A549 (cell line): ENCODE data around the gene PRRT3. TPM values are rescaled to one million over a fixed set of nuclear protein-coding genes. Genes with fewer than 3 reads are reported as not detected.
A peak's percentile ranks its signal among the peaks of the same experiment; 100 is the strongest.

Experiments
- ATAC-seq, 2 experiments: fragments of 200-7000 bp in 1 of 2; fragments of >200 bp in 1 of 2; cut with Nextera tagmentation in 1 of 2; cut with Tn5 transposase in 1 of 2; 3 replicates each; pipeline versions ENCODE4 v1.8.0 to v1.9.1; 2018 to 2020; ENCODE audit warnings: mild to moderate bottlenecking in 1 of 2, moderate library complexity in 1 of 2
- CTCF ChIA-PET: fragments of 300-600 bp; sonication (Branson Sonifier 250); formaldehyde crosslinking; extraction: SDS; loops from one replicate; lab custom pipeline; 2021; ENCODE audit warnings: antibody characterized with exemption, inconsistent platforms; lab: Yijun Ruan, JAX
- POLR2A ChIA-PET: fragments of 350-600 bp; formaldehyde crosslinking; extraction: SDS; loops from one replicate; lab custom pipeline; 2021; ENCODE audit warnings: antibody characterized with exemption, inconsistent platforms; lab: Yijun Ruan, JAX
- DNase-seq, 2 experiments: peaks; one replicate each; pipeline versions ENCODE4 v3.0.0 to v3.0.0-alpha.2; 2011 to 2016; ENCODE audit warnings: low read depth in 1 of 2, low spot score in 1 of 2
- FAIRE-seq: peaks from 2 replicates; lab custom pipeline; 2011; peaks lifted over from hg19 to GRCh38; lab: Jason Lieb, UNC
- H3K27ac ChIP-seq, 2 experiments: fragments of >200 bp; sonication (Bioruptor Twin); formaldehyde crosslinking; 3 replicates each; pipeline ENCODE4 v1.5.1; 2016 to 2017
- H3K4me1 ChIP-seq: fragments of >200 bp; sonication (Bioruptor Twin); formaldehyde crosslinking; 3 replicates; pipeline ENCODE4 v1.6.1; 2016
- H3K4me2 ChIP-seq: fragments of >200 bp; sonication (Bioruptor Twin); formaldehyde crosslinking; 3 replicates; pipeline ENCODE4 v1.6.1; 2016
- H3K4me3 ChIP-seq: fragments of >200 bp; sonication (Bioruptor Twin); formaldehyde crosslinking; 3 replicates; pipeline ENCODE4 v1.5.1; 2016
- H3K9me3 ChIP-seq: fragments of >200 bp; sonication (Bioruptor Twin); formaldehyde crosslinking; 3 replicates; pipeline ENCODE4 v1.6.1; 2016
- CBX8 ChIP-seq: fragments of 200-600 bp; sonication (generic); IDR thresholded peaks from 2 replicates; pipeline ENCODE4 v1.6.1; 2016
- FOSB ChIP-seq: fragments of 250-450 bp; sonication (Bioruptor Pico); IDR thresholded peaks from 2 replicates; pipeline ENCODE4 v1.5.0; 2020; ENCODE audit warnings: mild to moderate bottlenecking, moderate library complexity
- FOXS1 ChIP-seq: fragments of 250-450 bp; sonication (Bioruptor Pico); IDR thresholded peaks from 2 replicates; pipeline ENCODE4 v1.5.0; 2020; ENCODE audit warnings: mild to moderate bottlenecking, moderate library complexity
- GATA3 ChIP-seq: IDR thresholded peaks from 2 replicates; pipeline ENCODE4 v1.6.1; 2012; ENCODE audit warnings: borderline replicate concordance
- HOXB13 ChIP-seq: fragments of 250-450 bp; sonication (Bioruptor Pico); IDR thresholded peaks from 2 replicates; pipeline ENCODE4 v1.5.0; 2020; ENCODE audit warnings: low read depth, mild to moderate bottlenecking, moderate library complexity
- KDM1A ChIP-seq: fragments of 200-600 bp; sonication (generic); IDR thresholded peaks from 2 replicates; pipeline ENCODE4 v1.6.1; 2016; ENCODE audit warnings: low read depth, mild to moderate bottlenecking
- KDM5A ChIP-seq: fragments of 200-600 bp; sonication (generic); IDR thresholded peaks from 2 replicates; pipeline ENCODE4 v1.6.1; 2016; ENCODE audit warnings: antibody characterized with exemption, mild to moderate bottlenecking
- MAFK ChIP-seq: fragments of 450-650 bp; IDR thresholded peaks from 2 replicates; pipeline ENCODE4 v1.6.1; 2014; ENCODE audit not compliant: partially characterized antibody
- NR3C1 ChIP-seq: fragments of >200 bp; sonication (Bioruptor Twin); formaldehyde crosslinking; IDR thresholded peaks from 3 replicates; pipeline ENCODE4 v1.6.1; 2017
- RARB ChIP-seq: fragments of 250-450 bp; sonication (Bioruptor Pico); IDR thresholded peaks from 2 replicates; pipeline ENCODE4 v1.8.0; 2021; ENCODE audit warnings: mild to moderate bottlenecking, moderate library complexity
- SMC3 ChIP-seq: fragments of >200 bp; sonication (Bioruptor Twin); formaldehyde crosslinking; IDR thresholded peaks from 3 replicates; pipeline ENCODE4 v1.6.1; 2018; ENCODE audit warnings: inconsistent platforms
- SREBF2 ChIP-seq: fragments of 450-650 bp; IDR thresholded peaks from 2 replicates; pipeline ENCODE4 v1.6.1; 2014; ENCODE audit warnings: mild to moderate bottlenecking, moderate library complexity
- ZC3H11A ChIP-seq: fragments of 450-650 bp; IDR thresholded peaks from 2 replicates; pipeline ENCODE4 v1.6.1; 2014; ENCODE audit warnings: antibody characterized with exemption, mild to moderate bottlenecking
- WGBS: methylation state at CpG from one replicate; pipeline ENCODE4 v1.1.6; 2017; ENCODE audit errors: missing lambda C conversion rate; 5-methylcytosine and 5-hydroxymethylcytosine counted together
- polyA plus RNA-seq, 4 experiments: library from polyadenylated mRNA; depleted of rRNA in 3 of 4; stranded (reverse); fragments of >200 nt; fragmentation: RNase III in 1 of 4; extraction: RNeasy Plus Mini Kit Qiagen cat#74134 plus additional on column Dnase treatment in 1 of 4; gene quantifications; 2 replicates in 3 of 4; 3 replicates in 1 of 4; pipeline ENCODE4 v1.2.3, GENCODE V29; 2011 to 2017
- TF ChIP-seq, protein P1 (sequence below): fragments of 450-650 bp; IDR thresholded peaks from 2 replicates; pipeline ENCODE4 v1.6.1; 2014; ENCODE audit warnings: antibody characterized with exemption
- TF ChIP-seq, protein P2 (sequence below): fragments of 200-600 bp; sonication (generic); IDR thresholded peaks from 2 replicates; pipeline ENCODE4 v1.6.1; 2016; ENCODE audit warnings: antibody characterized with exemption, mild to moderate bottlenecking, moderate library complexity
- TF ChIP-seq, protein P3 (sequence below): fragments of >200 bp; sonication (Bioruptor Twin); formaldehyde crosslinking; IDR thresholded peaks from 2 replicates; pipeline ENCODE4 v1.6.1; 2016
- TF ChIP-seq, protein P4 (sequence below): fragments of 150-350 bp; IDR thresholded peaks from 2 replicates; pipeline ENCODE4 v1.6.1; 2014; ENCODE audit warnings: low read depth, mild to moderate bottlenecking, low read length
- TF ChIP-seq, protein P5 (sequence below): fragments of 250-450 bp; sonication (Bioruptor Pico); IDR thresholded peaks from 2 replicates; pipeline ENCODE4 v1.5.0; 2020; ENCODE audit warnings: low read depth, mild to moderate bottlenecking, moderate library complexity

The PRRT3 gene
- polyA plus RNA-seq, 2 of the 4 experiments (the other 2 are of a cell fraction), result 0.53 to 1.1 TPM

DNA sequence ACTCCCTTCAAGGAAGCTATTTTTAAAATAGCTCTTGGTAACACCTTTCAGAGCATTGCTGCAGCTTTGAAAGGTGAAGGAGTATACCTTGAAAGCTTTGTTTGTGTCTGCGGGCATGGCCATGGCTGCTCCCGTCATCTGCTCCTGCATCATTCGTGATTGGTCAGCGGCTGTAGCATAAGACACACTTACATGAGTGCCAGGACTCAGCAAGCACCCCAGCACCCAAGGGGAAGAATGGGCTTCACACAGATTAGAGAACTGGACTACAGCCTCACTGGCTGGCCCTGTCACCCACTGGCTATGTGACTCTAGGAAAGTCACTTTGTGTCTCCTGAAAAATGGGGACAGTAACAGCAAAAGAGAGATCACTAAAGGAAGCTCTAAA lies 17.4 kb upstream of the PRRT3 start:
- TF ChIP-seq RARB (CRISPR knock-in tag), result no peak
- no peak for TF ChIP-seq KDM1A
- no peak for TF ChIP-seq KDM5A
- TF ChIP-seq, protein P1, sequence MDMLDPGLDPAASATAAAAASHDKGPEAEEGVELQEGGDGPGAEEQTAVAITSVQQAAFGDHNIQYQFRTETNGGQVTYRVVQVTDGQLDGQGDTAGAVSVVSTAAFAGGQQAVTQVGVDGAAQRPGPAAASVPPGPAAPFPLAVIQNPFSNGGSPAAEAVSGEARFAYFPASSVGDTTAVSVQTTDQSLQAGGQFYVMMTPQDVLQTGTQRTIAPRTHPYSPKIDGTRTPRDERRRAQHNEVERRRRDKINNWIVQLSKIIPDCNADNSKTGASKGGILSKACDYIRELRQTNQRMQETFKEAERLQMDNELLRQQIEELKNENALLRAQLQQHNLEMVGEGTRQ, result no peak
- TF ChIP-seq, protein P2, sequence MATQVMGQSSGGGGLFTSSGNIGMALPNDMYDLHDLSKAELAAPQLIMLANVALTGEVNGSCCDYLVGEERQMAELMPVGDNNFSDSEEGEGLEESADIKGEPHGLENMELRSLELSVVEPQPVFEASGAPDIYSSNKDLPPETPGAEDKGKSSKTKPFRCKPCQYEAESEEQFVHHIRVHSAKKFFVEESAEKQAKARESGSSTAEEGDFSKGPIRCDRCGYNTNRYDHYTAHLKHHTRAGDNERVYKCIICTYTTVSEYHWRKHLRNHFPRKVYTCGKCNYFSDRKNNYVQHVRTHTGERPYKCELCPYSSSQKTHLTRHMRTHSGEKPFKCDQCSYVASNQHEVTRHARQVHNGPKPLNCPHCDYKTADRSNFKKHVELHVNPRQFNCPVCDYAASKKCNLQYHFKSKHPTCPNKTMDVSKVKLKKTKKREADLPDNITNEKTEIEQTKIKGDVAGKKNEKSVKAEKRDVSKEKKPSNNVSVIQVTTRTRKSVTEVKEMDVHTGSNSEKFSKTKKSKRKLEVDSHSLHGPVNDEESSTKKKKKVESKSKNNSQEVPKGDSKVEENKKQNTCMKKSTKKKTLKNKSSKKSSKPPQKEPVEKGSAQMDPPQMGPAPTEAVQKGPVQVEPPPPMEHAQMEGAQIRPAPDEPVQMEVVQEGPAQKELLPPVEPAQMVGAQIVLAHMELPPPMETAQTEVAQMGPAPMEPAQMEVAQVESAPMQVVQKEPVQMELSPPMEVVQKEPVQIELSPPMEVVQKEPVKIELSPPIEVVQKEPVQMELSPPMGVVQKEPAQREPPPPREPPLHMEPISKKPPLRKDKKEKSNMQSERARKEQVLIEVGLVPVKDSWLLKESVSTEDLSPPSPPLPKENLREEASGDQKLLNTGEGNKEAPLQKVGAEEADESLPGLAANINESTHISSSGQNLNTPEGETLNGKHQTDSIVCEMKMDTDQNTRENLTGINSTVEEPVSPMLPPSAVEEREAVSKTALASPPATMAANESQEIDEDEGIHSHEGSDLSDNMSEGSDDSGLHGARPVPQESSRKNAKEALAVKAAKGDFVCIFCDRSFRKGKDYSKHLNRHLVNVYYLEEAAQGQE, result no peak
- no peak for TF ChIP-seq SMC3
- no peak for TF ChIP-seq FOSB (CRISPR knock-in tag)
- TF ChIP-seq, protein P3, sequence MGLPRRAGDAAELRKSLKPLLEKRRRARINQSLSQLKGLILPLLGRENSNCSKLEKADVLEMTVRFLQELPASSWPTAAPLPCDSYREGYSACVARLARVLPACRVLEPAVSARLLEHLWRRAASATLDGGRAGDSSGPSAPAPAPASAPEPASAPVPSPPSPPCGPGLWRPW, result no peak
- no peak for TF ChIP-seq GATA3
- TF ChIP-seq SREBF2, result no peak
- TF ChIP-seq ZC3H11A, result no peak
- no peak for TF ChIP-seq CBX8
- TF ChIP-seq HOXB13 (CRISPR knock-in tag), result no peak
- TF ChIP-seq, protein P4, sequence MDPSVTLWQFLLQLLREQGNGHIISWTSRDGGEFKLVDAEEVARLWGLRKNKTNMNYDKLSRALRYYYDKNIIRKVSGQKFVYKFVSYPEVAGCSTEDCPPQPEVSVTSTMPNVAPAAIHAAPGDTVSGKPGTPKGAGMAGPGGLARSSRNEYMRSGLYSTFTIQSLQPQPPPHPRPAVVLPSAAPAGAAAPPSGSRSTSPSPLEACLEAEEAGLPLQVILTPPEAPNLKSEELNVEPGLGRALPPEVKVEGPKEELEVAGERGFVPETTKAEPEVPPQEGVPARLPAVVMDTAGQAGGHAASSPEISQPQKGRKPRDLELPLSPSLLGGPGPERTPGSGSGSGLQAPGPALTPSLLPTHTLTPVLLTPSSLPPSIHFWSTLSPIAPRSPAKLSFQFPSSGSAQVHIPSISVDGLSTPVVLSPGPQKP, result no peak
- TF ChIP-seq NR3C1, result no peak
- TF ChIP-seq FOXS1 (CRISPR knock-in tag), result no peak
- WGBS, result 91% methylated on average over 4 of the region's 4 CpGs
- peak; percentile 13 to 38; a peak in 3 of 6 replicates for ATAC-seq
- Histone ChIP-seq H3K27ac (peak overlapping the region; percentile 62 to 72), H3K4me1 (peaks cover 33% of the 10 kb centered on the region), H3K9me3 (no peaks in the 10 kb centered on the region), H3K4me3 (0 out of 3 replicates have a peak overlapping the region, but pooled peaks have one; percentile 4), H3K4me2 (peak overlapping the region; percentile 77)
- FAIRE-seq, result no peak
- CTCF ChIA-PET, result interaction anchor here (0.6 to 6.1 kb wide), 5 partner anchors 10 to 173 kb away, joined by 3 to 34 read pairs (median 4); no protein-coding TSS in a partner anchor
- POLR2A ChIA-PET, result interaction anchor here (1.1 kb wide), 1 partner anchor 10 kb away, joined by 3 read pairs; no protein-coding TSS in a partner anchor
- no peak for DNase-seq

DNA sequence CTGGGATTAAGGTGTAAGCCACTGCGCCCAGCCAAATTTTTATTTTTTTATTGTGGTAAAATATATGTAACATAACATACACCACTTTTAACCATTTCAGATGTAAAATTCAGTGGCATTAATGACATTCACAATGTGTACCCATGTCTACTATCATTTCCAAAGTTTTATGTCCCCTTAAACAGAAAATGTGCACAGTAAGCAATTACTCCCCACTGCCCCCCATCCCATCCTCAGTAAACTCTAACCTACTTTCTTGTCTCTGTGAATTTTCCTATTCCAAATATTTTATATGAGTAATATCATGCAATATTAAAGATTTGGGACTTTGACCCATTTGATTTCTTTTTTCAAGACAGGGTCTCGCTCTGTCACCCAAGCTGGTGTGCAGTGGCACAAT lies 14.6 kb upstream of the PRRT3 start:
- no peak overlapping the region for H3K4me3 ChIP-seq
- ChIA-PET CTCF (interaction anchor here (0.7 to 6.1 kb wide), 5 partner anchors 9 to 20 kb away, joined by 3 to 34 read pairs (median 3); partner anchors contain the start of gene PRRT3), POLR2A (interaction anchor here (0.5 kb wide), 2 partner anchors 38 to 120 kb away, joined by 3 read pairs; no protein-coding TSS in a partner anchor)
- peaks cover 29% of the 10 kb centered on the region for H3K4me1 ChIP-seq
- ATAC-seq, result no peak
- H3K4me2 ChIP-seq, result no peak overlapping the region
- no peak for FAIRE-seq
- WGBS, result 94% methylated on average over 2 of the region's 2 CpGs
- no peak for DNase-seq
- no peak overlapping the region for H3K27ac ChIP-seq
- peak; percentile 77 for TF ChIP-seq MAFK
- TF ChIP-seq, protein P5, sequence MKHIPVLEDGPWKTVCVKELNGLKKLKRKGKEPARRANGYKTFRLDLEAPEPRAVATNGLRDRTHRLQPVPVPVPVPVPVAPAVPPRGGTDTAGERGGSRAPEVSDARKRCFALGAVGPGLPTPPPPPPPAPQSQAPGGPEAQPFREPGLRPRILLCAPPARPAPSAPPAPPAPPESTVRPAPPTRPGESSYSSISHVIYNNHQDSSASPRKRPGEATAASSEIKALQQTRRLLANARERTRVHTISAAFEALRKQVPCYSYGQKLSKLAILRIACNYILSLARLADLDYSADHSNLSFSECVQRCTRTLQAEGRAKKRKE (CRISPR knock-in tag), result no peak
- no peaks in the 10 kb centered on the region for H3K9me3 ChIP-seq
